GM23248 (cell line): ENCODE measurements around the gene LONP2.

Experiments used
- EZH2 ChIP-seq: fragments of 200-600 bp; sonication (generic); IDR thresholded peaks from 2 replicates; pipeline ENCODE4 v1.6.1; 2018; ENCODE audit warnings: antibody characterized with exemption, mild to moderate bottlenecking; ENCODE audit not compliant: insufficient read depth, poor library complexity, severe bottlenecking
- EZH2phosphoT487 ChIP-seq: fragments of 200-600 bp; sonication (generic); IDR thresholded peaks from 2 replicates; pipeline ENCODE4 v1.6.1; 2018; ENCODE audit warnings: antibody characterized with exemption, moderate library complexity, mild to moderate bottlenecking, low read depth; ENCODE audit not compliant: insufficient read depth

GRCh38 chr16:48287239-48287638 lies 43.1 kb downstream of the LONP2 start:
- no peak for TF ChIP-seq EZH2phosphoT487
- TF ChIP-seq EZH2, result no peak
